RWPE1 (cell line): ENCODE results near the gene SPTBN1.

Source experiments
- CTCF ChIA-PET: fragments of 350-600 bp; sonication (Branson Sonifier 250); formaldehyde crosslinking; extraction: SDS; loops from one replicate; lab custom pipeline; 2021; lab: Yijun Ruan, JAX
- POLR2A ChIA-PET: fragments of 400-600 bp; formaldehyde crosslinking; extraction: SDS; loops from one replicate; lab custom pipeline; 2020; ENCODE audit warnings: antibody characterized with exemption; ENCODE audit not compliant: low non-redundant PET; lab: Yijun Ruan, JAX
- DNase-seq: peaks from one replicate; pipeline ENCODE4 v3.0.0; 2012; ENCODE audit warnings: low spot score
- H3K27ac ChIP-seq: fragments of 450-650 bp; 2 replicates; pipeline ENCODE4 v1.5.1; 2017
- CTCF ChIP-seq: fragments of 450-650 bp; conservative IDR thresholded peaks from 2 replicates; pipeline ENCODE4 v1.5.1; 2017; ENCODE audit warnings: low read depth, mild to moderate bottlenecking

The SPTBN1 gene

GRCh38 chr2:54638103-54638502 is 182.0 kb downstream of the SPTBN1 start:
- no peak for DNase-seq
- no peak overlapping the region for H3K27ac ChIP-seq
- CTCF ChIA-PET, result no interaction called here
- POLR2A ChIA-PET, result no interaction called here
- no peak for TF ChIP-seq CTCF

- CTCF ChIA-PET, result interaction anchor here (0.7 kb wide), 1 partner anchor 23 kb away, joined by 3 read pairs; no protein-coding TSS in a partner anchor
- no peak for DNase-seq
- POLR2A ChIA-PET, result no interaction called here
- TF ChIP-seq CTCF, result no peak
- no peak overlapping the region for H3K27ac ChIP-seq
These were observed 182.7 kb downstream of the SPTBN1 start for GRCh38 chr2:54638774-54639187.

- DNase-seq, result no peak
- POLR2A ChIA-PET, result no interaction called here
- CTCF ChIA-PET, result no interaction called here
- no peak for TF ChIP-seq CTCF
- H3K27ac ChIP-seq, result no peak overlapping the region
These were observed 183.5 kb downstream of the SPTBN1 start for GRCh38 chr2:54639609-54640008.

DNA sequence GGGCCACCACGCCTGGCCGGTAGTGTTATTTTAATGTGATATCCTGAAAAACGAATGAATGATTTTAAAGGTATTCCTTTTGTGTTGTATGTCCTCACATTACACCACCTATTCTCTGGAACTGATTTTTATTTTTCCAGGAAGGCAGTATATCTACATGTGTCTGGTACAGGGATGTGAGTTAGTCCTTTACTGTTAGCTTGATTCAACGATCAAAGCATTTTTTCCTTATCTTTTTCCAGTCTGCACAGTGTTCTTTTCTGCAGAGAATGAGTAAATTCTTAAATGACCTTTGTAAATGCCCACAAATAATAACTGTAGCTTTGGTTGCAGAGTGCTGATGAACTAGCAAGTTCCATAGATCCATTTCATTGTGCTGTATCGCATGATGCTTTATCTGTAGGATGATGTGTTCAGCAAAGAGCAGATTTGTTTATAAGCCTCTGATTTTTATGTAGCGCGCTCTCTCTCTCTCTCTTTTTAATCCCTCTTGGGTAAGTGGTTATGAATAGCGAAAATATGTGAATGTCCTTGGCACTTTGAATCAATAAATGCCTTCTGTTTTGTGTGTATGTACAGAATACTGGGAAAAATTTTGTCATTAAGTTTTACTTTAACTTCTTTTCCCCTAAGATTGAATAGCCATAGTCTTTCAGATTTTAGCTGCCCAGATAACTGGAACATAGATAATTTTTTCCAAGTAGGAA is 184.9 kb downstream of the SPTBN1 start:
- no peak for DNase-seq
- H3K27ac ChIP-seq, result no peak overlapping the region
- ChIA-PET POLR2A (no interaction called here), CTCF (no interaction called here)
- no peak for TF ChIP-seq CTCF

DNA sequence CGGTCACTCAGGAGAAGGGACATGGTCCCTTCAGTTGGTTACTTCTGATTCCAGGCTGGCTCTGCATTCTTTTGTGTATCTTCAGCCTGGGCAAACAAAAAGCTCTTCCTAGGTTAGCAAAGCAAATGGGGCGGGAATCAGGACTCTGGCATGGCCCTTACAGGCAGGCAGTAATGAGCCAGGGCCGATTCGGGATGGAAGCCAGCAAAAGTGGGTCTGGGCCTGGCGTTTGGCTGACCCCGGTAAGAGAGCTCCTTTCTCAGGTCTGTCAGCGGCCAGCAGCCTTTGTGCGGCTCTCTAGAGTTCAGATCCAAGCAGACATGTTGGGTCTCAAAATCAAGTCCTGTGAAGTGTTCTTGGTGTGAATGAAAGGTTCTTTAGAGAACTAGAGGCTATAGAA is 185.9 kb downstream of the SPTBN1 start:
- DNase-seq, result no peak
- TF ChIP-seq CTCF, result no peak
- no peak overlapping the region for H3K27ac ChIP-seq
- POLR2A ChIA-PET, result no interaction called here
- CTCF ChIA-PET, result interaction anchor here (0.5 to 0.9 kb wide), 2 partner anchors 63 to 730 kb away, joined by 4 read pairs; no protein-coding TSS in a partner anchor

DNA sequence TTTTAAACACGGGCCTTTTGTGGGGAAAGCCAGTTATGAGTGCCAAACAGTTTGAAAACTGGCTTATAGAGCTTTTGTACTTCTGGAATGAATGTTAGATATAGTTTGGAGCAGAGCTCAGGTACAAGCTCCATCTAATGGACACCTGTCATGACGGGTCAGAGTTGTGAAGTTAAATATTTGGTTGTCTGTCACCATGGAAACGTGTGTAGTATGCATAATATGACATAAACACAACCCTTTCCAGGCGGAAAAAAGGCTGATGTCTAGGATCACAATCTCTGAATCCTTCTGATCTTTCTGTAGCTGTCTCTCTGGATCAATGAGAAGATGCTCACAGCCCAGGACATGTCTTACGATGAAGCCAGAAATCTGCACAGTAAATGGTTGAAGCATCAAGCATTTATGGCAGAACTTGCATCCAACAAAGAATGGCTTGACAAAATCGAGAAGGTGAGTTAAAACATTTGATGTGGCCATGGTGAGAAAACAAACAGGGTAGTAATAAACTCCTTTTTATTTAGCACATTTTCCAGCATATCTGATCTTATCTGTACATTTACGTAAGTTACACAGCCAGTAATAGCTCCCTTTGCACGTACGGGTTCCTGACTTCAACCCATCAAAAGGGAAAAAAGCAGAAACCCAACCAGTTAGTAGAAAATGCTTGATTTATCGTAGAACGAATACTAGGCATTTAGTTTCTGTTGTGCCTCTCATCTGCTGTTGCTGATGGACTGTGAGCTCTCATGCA is 186.7 kb downstream of the SPTBN1 start:
- no peak for TF ChIP-seq CTCF
- ChIA-PET POLR2A (no interaction called here), CTCF (interaction anchor here (0.5 to 0.6 kb wide), 3 partner anchors 62 to 544 kb away, joined by 3 to 5 read pairs (median 4); no protein-coding TSS in a partner anchor)
- no peak for DNase-seq
- H3K27ac ChIP-seq, result no peak overlapping the region
